Fibroblast of the aortic adventitia (primary cell): ENCODE measurements around the gene RBBP8NL. TPM values are rescaled to one million over a fixed set of nuclear protein-coding genes. Genes with fewer than 3 reads are reported as not detected.

ENCODE experiments used
- DNase-seq: peaks from one replicate; pipeline ENCODE4 v3.0.0-alpha.2; 2010; ENCODE audit warnings: low read depth
- H3K4me3 ChIP-seq: 2 replicates; pipeline ENCODE4 v1.5.1; 2011; ENCODE audit warnings: low read depth, mild to moderate bottlenecking, control low read depth, low read length, moderate library complexity
- CTCF ChIP-seq: IDR thresholded peaks from 2 replicates; pipeline ENCODE4 v1.5.1; 2011; ENCODE audit warnings: mild to moderate bottlenecking, low read length, control low read depth, inconsistent platforms; ENCODE audit not compliant: insufficient read depth
- total RNA-seq: library from RNA; depleted of rRNA; stranded (reverse); fragments of >200 nt; gene quantifications from 2 replicates; pipeline ENCODE4 v1.2.3, GENCODE V29; 2012; ENCODE audit warnings: low replicate concordance

Gene RBBP8NL
- total RNA-seq, 1 donor, result not detected

GRCh38 chr20:62387219-62387913, 40.0 kb downstream of the RBBP8NL start:
- no peak for DNase-seq
- H3K4me3 ChIP-seq, result peak overlapping the region; percentile 99
- TF ChIP-seq CTCF, result no peak

GRCh38 chr20:62386383-62387218, 40.7 kb downstream of the RBBP8NL start, which contains the start of gene RPS21:
Gene RPS21 (plus strand): TSS chr20:62387103. CDS start chr20:62387339, 236 bp downstream.
- no peak for TF ChIP-seq CTCF
- DNase-seq, result peak; percentile 85
- peak within 1 kb of the TSS; percentile 99 for H3K4me3 ChIP-seq

- TF ChIP-seq CTCF, result peak; percentile 98
- H3K4me3 ChIP-seq, result no peak overlapping the region
- peak; percentile 64 for DNase-seq
These were observed 44.8 kb downstream of the RBBP8NL start for GRCh38 chr20:62382306-62383198.

DNA sequence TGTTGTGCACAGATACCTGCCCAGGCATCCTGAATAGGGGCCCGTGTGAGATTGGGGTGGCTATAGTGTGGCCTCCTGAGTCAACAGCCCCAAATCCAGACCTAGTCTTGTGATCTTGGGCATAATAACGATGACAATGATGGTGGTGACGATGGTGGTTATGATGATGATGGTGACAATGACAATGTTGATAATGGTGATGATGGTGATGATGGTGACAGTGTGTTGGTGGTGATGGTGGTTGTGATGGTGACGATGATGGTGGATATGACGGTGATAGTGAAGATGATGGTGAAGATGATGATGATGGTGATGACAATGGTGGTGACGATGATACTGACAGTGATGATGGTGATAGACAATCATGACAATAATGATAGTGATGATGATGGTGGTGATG, 45.5 kb downstream of the RBBP8NL start:
- no peak for TF ChIP-seq CTCF
- no peak overlapping the region for H3K4me3 ChIP-seq
- no peak for DNase-seq

DNA sequence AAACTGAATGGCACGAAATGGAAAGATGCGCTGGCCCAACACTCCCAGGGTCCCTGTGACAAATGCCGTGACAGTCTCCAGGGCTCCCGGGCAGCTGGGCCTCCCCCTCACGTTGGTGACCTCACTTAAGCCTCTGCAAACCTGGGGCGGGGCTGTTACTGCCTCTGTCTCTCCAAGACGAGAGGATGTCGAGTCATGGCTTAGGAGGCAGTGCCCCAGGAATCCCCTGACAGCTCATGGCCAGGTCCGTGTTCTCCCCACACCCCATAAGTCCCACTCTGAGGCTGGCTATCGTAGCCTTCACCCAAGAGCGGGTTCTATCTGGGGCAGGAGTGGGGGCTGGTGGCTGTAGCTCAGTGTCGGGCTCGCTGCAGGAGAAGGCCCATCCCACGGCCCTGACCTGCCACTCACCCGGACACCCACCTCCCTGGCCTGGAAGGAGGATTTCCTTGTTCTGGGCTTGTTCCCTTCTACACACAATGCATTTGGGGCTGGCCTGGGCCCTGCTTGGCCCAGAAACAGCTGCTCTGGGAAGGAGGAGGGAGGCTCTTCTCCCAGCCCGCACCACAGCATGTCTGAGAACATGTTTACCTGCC, 46.0 kb downstream of the RBBP8NL start:
- no peak for DNase-seq
- no peak for TF ChIP-seq CTCF

GRCh38 chr20:62378215-62378614, 49.1 kb downstream of the RBBP8NL start:
- no peak overlapping the region for H3K4me3 ChIP-seq
- DNase-seq, result no peak
- TF ChIP-seq CTCF, result no peak

More for the DNA sequence above, 46.0 kb downstream of the RBBP8NL start:
- no peak overlapping the region for H3K4me3 ChIP-seq
